ENCODE measurements around the gene LRRC19.

The LRRC19 gene

DNA sequence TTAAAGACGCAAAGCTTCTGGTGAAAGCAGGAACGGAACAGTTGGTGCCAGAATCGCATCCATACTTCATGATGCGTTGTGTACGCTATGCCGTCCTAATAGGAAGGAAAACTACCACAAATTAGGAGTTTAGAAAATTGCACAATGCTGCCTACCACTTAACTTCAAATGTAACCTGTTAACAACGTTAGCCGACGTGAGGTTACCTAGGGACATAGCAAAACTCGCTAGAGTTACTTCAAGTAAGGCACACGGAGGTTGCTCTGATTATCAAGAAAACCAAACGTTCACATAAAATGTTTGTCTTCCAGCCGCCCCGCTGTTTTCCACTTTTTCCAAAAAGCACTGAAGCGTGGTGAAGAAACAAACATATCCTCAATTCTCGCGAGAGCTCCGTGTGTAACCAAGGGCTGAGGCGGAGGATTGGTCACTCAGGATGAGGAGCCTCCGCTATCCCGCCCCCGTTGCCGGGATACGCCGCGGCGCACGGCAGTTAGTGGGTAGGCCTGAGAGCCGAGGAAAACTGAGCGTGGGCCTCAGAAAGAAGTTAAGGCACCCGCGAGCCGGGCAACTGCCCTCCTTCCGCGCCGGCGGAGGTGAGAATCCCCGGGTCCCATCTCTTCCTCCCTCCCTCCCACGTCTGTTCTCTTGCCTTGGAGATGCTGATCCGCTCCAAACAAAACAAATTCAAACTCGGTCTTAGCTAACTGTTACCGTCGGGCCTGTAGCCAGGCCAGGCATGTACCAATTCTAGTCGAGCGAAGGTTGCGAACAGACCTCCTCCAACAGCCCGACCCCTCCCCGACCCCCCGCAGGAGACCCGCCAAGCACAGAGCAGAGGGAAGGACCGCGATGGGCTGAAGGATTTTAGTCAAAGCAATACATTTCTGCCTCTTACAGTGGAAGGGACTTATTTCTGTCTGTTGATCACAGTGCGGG, 49.3 kb downstream of the LRRC19 start, which contains the start of gene IFT74:
Gene IFT74 (plus strand): TSS at position 492 of the 939 bp plus-strand sequence. CDS start 5,556 bp downstream, outside the sequence.
- peak within 1 kb of the TSS; percentile 84 for H3K4me3 ChIP-seq (ENCODE audit: low read depth, low read length)
- TF ChIP-seq, protein P1, sequence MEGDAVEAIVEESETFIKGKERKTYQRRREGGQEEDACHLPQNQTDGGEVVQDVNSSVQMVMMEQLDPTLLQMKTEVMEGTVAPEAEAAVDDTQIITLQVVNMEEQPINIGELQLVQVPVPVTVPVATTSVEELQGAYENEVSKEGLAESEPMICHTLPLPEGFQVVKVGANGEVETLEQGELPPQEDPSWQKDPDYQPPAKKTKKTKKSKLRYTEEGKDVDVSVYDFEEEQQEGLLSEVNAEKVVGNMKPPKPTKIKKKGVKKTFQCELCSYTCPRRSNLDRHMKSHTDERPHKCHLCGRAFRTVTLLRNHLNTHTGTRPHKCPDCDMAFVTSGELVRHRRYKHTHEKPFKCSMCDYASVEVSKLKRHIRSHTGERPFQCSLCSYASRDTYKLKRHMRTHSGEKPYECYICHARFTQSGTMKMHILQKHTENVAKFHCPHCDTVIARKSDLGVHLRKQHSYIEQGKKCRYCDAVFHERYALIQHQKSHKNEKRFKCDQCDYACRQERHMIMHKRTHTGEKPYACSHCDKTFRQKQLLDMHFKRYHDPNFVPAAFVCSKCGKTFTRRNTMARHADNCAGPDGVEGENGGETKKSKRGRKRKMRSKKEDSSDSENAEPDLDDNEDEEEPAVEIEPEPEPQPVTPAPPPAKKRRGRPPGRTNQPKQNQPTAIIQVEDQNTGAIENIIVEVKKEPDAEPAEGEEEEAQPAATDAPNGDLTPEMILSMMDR (IDR thresholded peaks at IDR 0.05; ENCODE audit: borderline replicate concordance, insufficient read depth, low read depth, low read length) = no peak

DNA sequence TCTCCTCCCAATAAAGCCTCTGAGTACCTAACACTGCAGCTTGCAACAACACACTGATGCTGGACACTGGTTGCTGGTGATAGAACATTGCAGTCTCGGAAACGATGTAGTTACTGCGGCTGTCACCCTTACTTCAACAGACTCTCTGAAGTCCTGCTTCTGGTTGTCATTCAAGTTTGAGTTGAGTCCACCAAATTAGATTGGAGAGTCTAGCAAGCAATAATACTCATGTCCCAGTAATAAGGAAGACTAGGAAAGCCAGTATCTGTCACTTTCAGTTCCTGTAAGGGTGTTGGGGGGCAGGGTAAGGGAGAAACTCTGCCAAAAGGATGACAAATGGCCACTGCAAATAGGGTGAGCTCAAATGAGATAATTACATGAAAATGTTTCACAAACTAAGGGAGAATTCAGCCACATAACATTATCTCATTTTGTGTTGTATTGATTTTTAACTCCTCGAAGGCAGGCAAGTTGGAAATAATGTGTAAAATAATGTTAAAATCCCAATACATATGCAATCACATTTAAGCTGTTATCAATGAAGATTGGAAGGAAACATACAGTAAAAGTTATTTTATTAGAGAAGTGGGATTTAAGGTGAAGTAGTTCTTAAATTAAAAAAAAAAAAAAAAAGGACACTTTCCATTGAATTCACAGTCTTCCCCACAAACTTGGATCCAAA, 50.1 kb downstream of the LRRC19 start:
- TF ChIP-seq, protein P1 (IDR thresholded peaks at IDR 0.05; ENCODE audit: borderline replicate concordance, insufficient read depth, low read depth, low read length) = no peak
- H3K4me3 ChIP-seq (ENCODE audit: low read depth, low read length) = peak overlapping the region; percentile 84

DNA sequence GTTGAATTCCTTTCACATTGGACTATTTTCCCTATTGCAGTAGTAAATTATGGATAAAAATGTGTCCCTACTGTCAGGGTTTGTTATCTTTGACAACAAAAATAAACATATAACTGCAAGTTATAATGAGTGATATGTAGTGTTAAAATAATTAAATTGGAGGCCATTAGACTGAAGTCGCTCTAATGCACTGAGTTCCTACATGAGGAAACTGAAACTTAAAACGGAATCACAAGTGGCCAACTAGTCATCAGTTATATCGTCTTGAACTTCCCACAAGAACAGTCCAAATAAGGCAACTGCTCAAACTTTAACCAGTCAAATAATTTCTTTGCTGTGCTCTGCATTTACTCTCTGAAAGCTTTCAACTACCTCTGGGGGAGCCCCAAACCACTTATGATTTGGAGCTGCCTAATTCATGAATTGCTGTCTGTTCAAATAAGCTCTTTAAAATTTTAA, 51.4 kb downstream of the LRRC19 start:
- TF ChIP-seq, protein P1 (IDR thresholded peaks at IDR 0.05; ENCODE audit: borderline replicate concordance, insufficient read depth, low read depth, low read length) = no peak
- H3K4me3 ChIP-seq (ENCODE audit: low read depth, low read length) = no peak overlapping the region

DNA sequence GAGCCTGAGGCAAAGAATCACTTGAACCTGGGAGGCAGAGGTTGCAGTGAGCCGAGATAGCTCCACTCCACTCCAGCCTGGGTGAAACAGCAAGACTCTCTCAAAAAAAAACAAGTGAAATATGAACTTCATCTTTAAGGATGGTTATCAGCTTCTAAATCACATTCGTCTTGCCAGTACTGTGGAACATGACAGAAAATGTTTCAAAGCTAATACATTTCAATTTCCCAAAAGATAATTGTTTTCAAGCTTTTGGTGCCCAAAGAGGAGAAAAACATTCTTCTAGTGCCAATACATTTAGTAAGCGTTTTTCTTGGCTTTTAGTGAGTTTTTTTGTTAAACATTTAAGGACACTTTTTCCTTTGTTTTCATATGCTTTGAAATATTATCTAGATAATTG, 53.7 kb downstream of the LRRC19 start:
- TF ChIP-seq, protein P1 (IDR thresholded peaks at IDR 0.05; ENCODE audit: borderline replicate concordance, insufficient read depth, low read depth, low read length) = no peak
- H3K4me3 ChIP-seq (ENCODE audit: low read depth, low read length) = no peak overlapping the region

DNA sequence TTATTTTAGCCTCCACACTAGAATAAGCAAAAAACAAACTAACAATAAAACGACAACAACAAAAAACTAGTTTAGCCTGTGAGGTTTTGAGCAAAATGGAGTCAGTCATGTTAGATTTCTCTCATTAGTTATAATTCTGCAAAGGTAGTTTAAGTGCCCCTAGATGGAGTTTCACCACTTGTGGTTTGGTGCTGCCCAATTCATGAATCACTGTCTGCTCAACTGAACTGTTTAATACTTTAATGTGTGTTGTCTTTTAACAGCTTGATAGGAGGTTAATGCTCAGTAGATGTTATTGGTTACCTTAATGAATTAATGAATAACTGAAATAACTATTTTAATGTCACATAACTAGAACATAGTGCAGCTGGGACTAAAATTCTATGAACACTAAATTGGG, 55.0 kb downstream of the LRRC19 start:
- no peak overlapping the region for H3K4me3 ChIP-seq (ENCODE audit: low read depth, low read length)
- TF ChIP-seq, protein P1 (IDR thresholded peaks at IDR 0.05; ENCODE audit: borderline replicate concordance, insufficient read depth, low read depth, low read length) = no peak

DNA sequence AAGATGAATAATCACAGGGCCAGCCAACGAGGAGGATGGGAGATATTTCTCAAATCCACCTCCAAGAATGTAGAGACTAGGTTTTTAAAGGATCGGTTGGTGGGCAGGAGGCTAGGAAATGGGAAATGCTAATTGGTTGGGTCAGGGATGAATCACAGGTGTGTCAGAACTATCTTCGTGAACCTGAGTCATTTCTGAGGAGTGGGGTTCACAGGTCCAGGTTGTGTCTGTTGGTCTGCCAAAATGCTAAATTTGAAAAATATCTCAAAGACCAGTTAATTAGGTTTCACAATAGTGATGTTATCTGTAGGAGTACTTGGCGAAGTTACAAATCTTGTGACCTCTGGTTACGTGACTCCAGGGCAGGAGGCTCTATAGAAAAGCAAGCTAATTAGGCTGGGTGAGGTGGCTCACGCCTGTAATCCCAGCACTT, 55.8 kb downstream of the LRRC19 start:
- TF ChIP-seq, protein P1 (IDR thresholded peaks at IDR 0.05; ENCODE audit: borderline replicate concordance, insufficient read depth, low read depth, low read length) = no peak
- no peak overlapping the region for H3K4me3 ChIP-seq (ENCODE audit: low read depth, low read length)
